ENCODE measurements around the gene PPP3CA. TPM values are rescaled to one million over a fixed set of nuclear protein-coding genes. Genes with fewer than 3 reads are reported as not detected.
A peak's percentile ranks its signal among the peaks of the same experiment; 100 is the strongest.

Gene PPP3CA
- total RNA-seq, 1 donor from 2014 or later: 38.4 TPM

- Histone ChIP-seq H3K4me3 (peak overlapping the region; percentile 69), H2AFZ (replicated peaks) (peak overlapping the region; percentile 75), H3K4me1 (peaks cover 17% of the 10 kb centered on the region), H3K36me3 (no peaks in the 10 kb centered on the region), H3K27me3 (peaks cover 20% of the 10 kb centered on the region), H3K27ac (peak overlapping the region; percentile 59), H3F3A (ENCODE audit: low read depth) (peaks cover 32% of the 10 kb centered on the region), H3K9ac (no peak overlapping the region), H3K4me2 (peak overlapping the region; percentile 83), H4K20me1 (ENCODE audit: low read depth) (peaks cover 12% of the 10 kb centered on the region), H3K79me2 (ENCODE audit: low read depth) (peaks cover 48% of the 10 kb centered on the region), H3K9me3 (ENCODE audit: low read depth) (no peaks in the 10 kb centered on the region)
- peak; percentile 80 for DNase-seq (ENCODE audit: low spot score)
- TF ChIP-seq CTCF (IDR thresholded peaks at IDR 0.05) (no peak), EZH2 (IDR thresholded peaks at IDR 0.05) (no peak), EZH2phosphoT487 (IDR thresholded peaks at IDR 0.05) (no peak)
- peaks cover 12% of the 10 kb centered on the region for H3K27me3 Mint-ChIP-seq (ENCODE audit: insufficient read depth, low read depth)
- peaks cover 6% of the 10 kb centered on the region for H3K36me3 Mint-ChIP-seq
- H3K9me3 Mint-ChIP-seq: peaks cover 4% of the 10 kb centered on the region
- peak overlapping the region; percentile 99 for H3K4me3 Mint-ChIP-seq
- H3K4me1 Mint-ChIP-seq: peaks cover 19% of the 10 kb centered on the region
- no peak overlapping the region for H3K27ac Mint-ChIP-seq
Observed at GRCh38 chr4:101346351-101347266, 717 bp downstream of the PPP3CA start.

- peak overlapping the region; percentile 99 for H3K4me3 Mint-ChIP-seq
- peaks cover 19% of the 10 kb centered on the region for H3K4me1 Mint-ChIP-seq
- no peaks in the 10 kb centered on the region for H3K9me3 ChIP-seq (ENCODE audit: low read depth)
- H3K36me3 Mint-ChIP-seq: peaks cover 6% of the 10 kb centered on the region
- peaks cover 56% of the 10 kb centered on the region for H3K79me2 ChIP-seq (ENCODE audit: low read depth)
- peaks cover 20% of the 10 kb centered on the region for H4K20me1 ChIP-seq (ENCODE audit: low read depth)
- TF ChIP-seq CTCF (IDR thresholded peaks at IDR 0.05): peak; percentile 3
- TF ChIP-seq EZH2 (IDR thresholded peaks at IDR 0.05): no peak
- H3K27ac ChIP-seq: no peak overlapping the region
- peak overlapping the region; percentile 83 for H3K4me2 ChIP-seq
- peak; percentile 61 for DNase-seq (ENCODE audit: low spot score)
- H3K27ac Mint-ChIP-seq: peak overlapping the region; percentile 95
- H2AFZ ChIP-seq (replicated peaks): peak overlapping the region; percentile 75
- H3K4me3 ChIP-seq: peak overlapping the region; percentile 69
- H3F3A ChIP-seq (ENCODE audit: low read depth): peaks cover 32% of the 10 kb centered on the region
- H3K9ac ChIP-seq: no peak overlapping the region
- peaks cover 12% of the 10 kb centered on the region for H3K27me3 Mint-ChIP-seq (ENCODE audit: insufficient read depth, low read depth)
- peaks cover 4% of the 10 kb centered on the region for H3K9me3 Mint-ChIP-seq
- peaks cover 20% of the 10 kb centered on the region for H3K27me3 ChIP-seq
- peaks cover 17% of the 10 kb centered on the region for H3K4me1 ChIP-seq
- no peaks in the 10 kb centered on the region for H3K36me3 ChIP-seq
Observed at GRCh38 chr4:101345596-101346350, 1.6 kb downstream of the PPP3CA start.

GRCh38 chr4:101345271-101345595 is 2.1 kb downstream of the PPP3CA start:
- Histone ChIP-seq H3K79me2 (ENCODE audit: low read depth) (peaks cover 62% of the 10 kb centered on the region), H3K36me3 (no peaks in the 10 kb centered on the region), H3K4me1 (peaks cover 17% of the 10 kb centered on the region), H3K9ac (no peak overlapping the region), H3F3A (ENCODE audit: low read depth) (peaks cover 32% of the 10 kb centered on the region), H4K20me1 (ENCODE audit: low read depth) (peaks cover 22% of the 10 kb centered on the region), H3K9me3 (ENCODE audit: low read depth) (no peaks in the 10 kb centered on the region), H3K4me2 (peak overlapping the region; percentile 83), H3K4me3 (peak overlapping the region; percentile 69), H2AFZ (replicated peaks) (no peak overlapping the region), H3K27me3 (peaks cover 16% of the 10 kb centered on the region), H3K27ac (no peak overlapping the region)
- Mint-ChIP-seq H3K27ac (peak overlapping the region; percentile 95), H3K4me3 (peak overlapping the region; percentile 99), H3K27me3 (ENCODE audit: insufficient read depth, low read depth) (peaks cover 12% of the 10 kb centered on the region), H3K9me3 (peaks cover 4% of the 10 kb centered on the region), H3K4me1 (peaks cover 19% of the 10 kb centered on the region), H3K36me3 (peaks cover 6% of the 10 kb centered on the region)
- no peak for DNase-seq (ENCODE audit: low spot score)
- TF ChIP-seq EZH2 (IDR thresholded peaks at IDR 0.05): no peak

All from neural progenitor cell (in vitro differentiated cells).